Osteocyte (in vitro differentiated cells): ENCODE results near the gene CHMP3. TPM values are rescaled to one million over a fixed set of nuclear protein-coding genes. Genes with fewer than 3 reads are reported as not detected.
"Not testable (repeated sequence)": the region's sequence is repeated elsewhere in the genome, so short reads cannot be mapped to it uniquely, and the experiment has no call there.

Experiments
- DNase-seq: peaks from one replicate; pipeline ENCODE4 v3.0.0; 2021; ENCODE audit warnings: mixed read lengths; ENCODE audit not compliant: unreplicated experiment; ENCODE audit errors: extremely low spot score
- H3K27ac Mint-ChIP-seq: one replicate; pipeline ENCODE4 v1.8.0; 2021; ENCODE audit warnings: mild to moderate bottlenecking, mixed read lengths; ENCODE audit not compliant: unreplicated experiment
- H3K27me3 Mint-ChIP-seq: one replicate; pipeline ENCODE4 v1.8.0; 2021; ENCODE audit warnings: mixed read lengths; ENCODE audit not compliant: unreplicated experiment
- H3K36me3 Mint-ChIP-seq: one replicate; pipeline ENCODE4 v1.8.0; 2021; ENCODE audit warnings: mixed read lengths; ENCODE audit not compliant: unreplicated experiment
- H3K4me1 Mint-ChIP-seq: one replicate; pipeline ENCODE4 v1.8.0; 2021; ENCODE audit warnings: mixed read lengths; ENCODE audit not compliant: unreplicated experiment
- H3K4me3 Mint-ChIP-seq: one replicate; pipeline ENCODE4 v1.8.0; 2021; ENCODE audit warnings: mild to moderate bottlenecking, moderate library complexity, mixed read lengths; ENCODE audit not compliant: unreplicated experiment
- H3K9me3 Mint-ChIP-seq: one replicate; pipeline ENCODE4 v1.8.0; 2021; ENCODE audit warnings: mixed read lengths; ENCODE audit not compliant: unreplicated experiment
- CTCF ChIP-seq: fragments of 200-600 bp; sonication (generic); IDR thresholded peaks from 2 replicates; pipeline ENCODE4 v1.5.0; 2021; ENCODE audit warnings: antibody characterized with exemption, mild to moderate bottlenecking, moderate library complexity
- total RNA-seq: library from RNA; stranded (reverse); gene quantifications from 2 replicates; pipeline ENCODE4 v1.2.1, GENCODE V29; 2021

CHMP3 gene
- total RNA-seq, 1 donor from 2014 or later = 124 TPM

GRCh38 chr2:86596118-86596517, 32.9 kb upstream of the CHMP3 start:
- Mint-ChIP-seq H3K36me3 (no peaks in the 10 kb centered on the region), H3K4me3 (no peak overlapping the region), H3K9me3 (peaks cover 2% of the 10 kb centered on the region), H3K27me3 (peaks cover 18% of the 10 kb centered on the region), H3K4me1 (no peaks in the 10 kb centered on the region), H3K27ac (no peak overlapping the region)
- TF ChIP-seq CTCF = no peak
- DNase-seq = no peak

GRCh38 chr2:86593266-86593665, 30.0 kb upstream of the CHMP3 start:
- TF ChIP-seq CTCF = no peak
- H3K36me3 Mint-ChIP-seq = no peaks in the 10 kb centered on the region
- peaks cover 35% of the 10 kb centered on the region for H3K27me3 Mint-ChIP-seq
- peaks cover 15% of the 10 kb centered on the region for H3K9me3 Mint-ChIP-seq
- H3K27ac Mint-ChIP-seq = no peak overlapping the region
- no peaks in the 10 kb centered on the region for H3K4me1 Mint-ChIP-seq
- DNase-seq = no peak
- no peak overlapping the region for H3K4me3 Mint-ChIP-seq

- DNase-seq = no peak
- H3K36me3 Mint-ChIP-seq = no peaks in the 10 kb centered on the region
- no peak for TF ChIP-seq CTCF
These were observed 29.4 kb upstream of the CHMP3 start for GRCh38 chr2:86592547-86593230.

GRCh38 chr2:86589701-86590100, 26.5 kb upstream of the CHMP3 start:
- H3K27ac Mint-ChIP-seq, H3K4me1 Mint-ChIP-seq, H3K4me3 Mint-ChIP-seq, DNase-seq, H3K36me3 Mint-ChIP-seq: not testable (repeated sequence)
- Mint-ChIP-seq H3K9me3 (peaks cover 15% of the 10 kb centered on the region), H3K27me3 (peaks cover 60% of the 10 kb centered on the region)

More at GRCh38 chr2:86592547-86593230, 29.4 kb upstream of the CHMP3 start:
- H3K27ac Mint-ChIP-seq = no peak overlapping the region
- H3K9me3 Mint-ChIP-seq = peaks cover 15% of the 10 kb centered on the region
- no peak overlapping the region for H3K4me3 Mint-ChIP-seq
- peaks cover 40% of the 10 kb centered on the region for H3K27me3 Mint-ChIP-seq
- H3K4me1 Mint-ChIP-seq = no peaks in the 10 kb centered on the region

GRCh38 chr2:86584151-86584913, 21.1 kb upstream of the CHMP3 start:
- Mint-ChIP-seq H3K27me3 (peaks cover 44% of the 10 kb centered on the region), H3K4me3 (no peak overlapping the region), H3K27ac (no peak overlapping the region), H3K36me3 (no peaks in the 10 kb centered on the region), H3K4me1 (no peaks in the 10 kb centered on the region), H3K9me3 (no peaks in the 10 kb centered on the region)
- TF ChIP-seq CTCF = no peak
- DNase-seq = no peak
